Ishikawa (cell line): ENCODE data around the gene IL10RA.

Experiments
- CEBPB ChIP-seq: IDR thresholded peaks from 2 replicates; pipeline ENCODE4 v1.6.1; 2012
- CREB1 ChIP-seq: IDR thresholded peaks from 2 replicates; pipeline ENCODE4 v1.6.1; 2012; ENCODE audit warnings: low read depth
- EGR1 ChIP-seq: IDR thresholded peaks from 2 replicates; pipeline ENCODE4 v1.6.1; 2012
- EP300 ChIP-seq: IDR thresholded peaks from 2 replicates; pipeline ENCODE4 v1.6.1; 2012; ENCODE audit warnings: borderline replicate concordance
- FOXM1 ChIP-seq: IDR thresholded peaks from 2 replicates; pipeline ENCODE4 v1.6.1; 2012; ENCODE audit warnings: low read depth, borderline replicate concordance
- MAX ChIP-seq: IDR thresholded peaks from 2 replicates; pipeline ENCODE4 v1.6.1; 2012
- NFIC ChIP-seq: IDR thresholded peaks from 2 replicates; pipeline ENCODE4 v1.6.1; 2012
- RAD21 ChIP-seq: IDR thresholded peaks from 2 replicates; pipeline ENCODE4 v1.6.1; 2012; ENCODE audit warnings: low read depth
- REST ChIP-seq: IDR thresholded peaks from 2 replicates; pipeline ENCODE4 v1.6.1; 2012; ENCODE audit warnings: low read depth, mild to moderate bottlenecking
- TAF1 ChIP-seq: IDR thresholded peaks from 2 replicates; pipeline ENCODE4 v1.6.1; 2012; ENCODE audit warnings: low read depth, mild to moderate bottlenecking
- TCF12 ChIP-seq: IDR thresholded peaks from 2 replicates; pipeline ENCODE4 v1.6.1; 2012; ENCODE audit warnings: low read depth
- TEAD4 ChIP-seq: IDR thresholded peaks from 2 replicates; pipeline ENCODE4 v1.6.1; 2012
- USF1 ChIP-seq: IDR thresholded peaks from 2 replicates; pipeline ENCODE4 v1.6.1; 2012
- YY1 ChIP-seq: IDR thresholded peaks from 2 replicates; pipeline ENCODE4 v1.6.1; 2012; ENCODE audit warnings: low read depth
- ZBTB7A ChIP-seq: IDR thresholded peaks from 2 replicates; pipeline ENCODE4 v1.6.1; 2012; ENCODE audit warnings: low read depth

Gene IL10RA

GRCh38 chr11:117953024-117953671, 33.0 kb upstream of the IL10RA start:
- TF ChIP-seq MAX (no peak), RAD21 (no peak), TAF1 (no peak), YY1 (no peak), REST (no peak), EGR1 (no peak), TCF12 (no peak), NFIC (no peak), ZBTB7A (no peak), CEBPB (no peak), TEAD4 (no peak)

- TF ChIP-seq RAD21 (no peak), CEBPB (no peak), ZBTB7A (no peak), YY1 (no peak)
Measured at GRCh38 chr11:117958949-117959348, 27.2 kb upstream of the IL10RA start.

- TF ChIP-seq USF1 (no peak), TAF1 (no peak)
Measured at GRCh38 chr11:117959438-117960149, 26.6 kb upstream of the IL10RA start.

GRCh38 chr11:117960406-117960805, 25.8 kb upstream of the IL10RA start:
- no peak for TF ChIP-seq EP300
- TF ChIP-seq USF1: no peak
- TF ChIP-seq MAX: no peak
- TF ChIP-seq TAF1: no peak
- no peak for TF ChIP-seq REST
- TF ChIP-seq RAD21: no peak

GRCh38 chr11:117961896-117962295, 24.3 kb upstream of the IL10RA start:
- no peak for TF ChIP-seq TCF12
- no peak for TF ChIP-seq CEBPB

GRCh38 chr11:117962826-117963225, 23.4 kb upstream of the IL10RA start:
- TF ChIP-seq CREB1: no peak
- TF ChIP-seq NFIC: no peak
- TF ChIP-seq TCF12: no peak
- no peak for TF ChIP-seq FOXM1

GRCh38 chr11:117966908-117967307, 19.3 kb upstream of the IL10RA start:
- TF ChIP-seq CREB1: no peak
- no peak for TF ChIP-seq TEAD4
- no peak for TF ChIP-seq FOXM1
- no peak for TF ChIP-seq MAX
- TF ChIP-seq RAD21: no peak
- TF ChIP-seq EP300: no peak
- no peak for TF ChIP-seq TAF1
- no peak for TF ChIP-seq REST
- TF ChIP-seq YY1: no peak
- TF ChIP-seq NFIC: no peak
- no peak for TF ChIP-seq TCF12
- TF ChIP-seq USF1: no peak
- TF ChIP-seq ZBTB7A: no peak
- no peak for TF ChIP-seq EGR1
- TF ChIP-seq CEBPB: no peak
